HEK293 (cell line): ENCODE data around the gene SLC7A4.

Experiments used
- BCL11B ChIP-seq: fragments of 450-650 bp; formaldehyde crosslinking; IDR thresholded peaks from 2 replicates; pipeline ENCODE4 v1.5.1; 2016; ENCODE audit warnings: low read depth, missing biosample characterization, missing genetic modification characterization
- GLI2 ChIP-seq: fragments of 450-650 bp; formaldehyde crosslinking; IDR thresholded peaks from 2 replicates; pipeline ENCODE4; 2017; ENCODE audit warnings: missing biosample characterization, missing genetic modification characterization, low read depth, borderline replicate concordance
- GLIS1 ChIP-seq: fragments of 450-650 bp; formaldehyde crosslinking; IDR thresholded peaks from 2 replicates; pipeline ENCODE4 v1.5.1; 2016; ENCODE audit warnings: missing biosample characterization, missing genetic modification characterization
- HOXA7 ChIP-seq: sonication (generic); formaldehyde crosslinking; IDR thresholded peaks from 2 replicates; pipeline ENCODE4 v1.8.1; 2022; ENCODE audit warnings: missing genetic modification reagents, borderline replicate concordance
- INSM2 ChIP-seq: fragments of 450-650 bp; formaldehyde crosslinking; IDR thresholded peaks from 2 replicates; pipeline ENCODE4 v1.5.1; 2016; ENCODE audit warnings: missing biosample characterization, missing genetic modification characterization
- KLF7 ChIP-seq: fragments of 450-650 bp; formaldehyde crosslinking; IDR thresholded peaks from 2 replicates; pipeline ENCODE4 v1.5.1; 2016; ENCODE audit warnings: missing biosample characterization, missing genetic modification characterization, borderline replicate concordance
- PATZ1 ChIP-seq: fragments of 450-650 bp; formaldehyde crosslinking; IDR thresholded peaks from 2 replicates; pipeline ENCODE4 v1.5.1; 2016; ENCODE audit warnings: missing biosample characterization, missing genetic modification characterization
- REPIN1 ChIP-seq: fragments of 450-650 bp; formaldehyde crosslinking; IDR thresholded peaks from 2 replicates; pipeline ENCODE4 v1.5.1; 2017; ENCODE audit warnings: missing biosample characterization, missing genetic modification characterization, low read depth
- SP3 ChIP-seq: fragments of 450-650 bp; formaldehyde crosslinking; IDR thresholded peaks from 2 replicates; pipeline ENCODE4 v1.5.1; 2016; ENCODE audit warnings: missing biosample characterization, missing genetic modification characterization
- SP7 ChIP-seq: fragments of 450-650 bp; formaldehyde crosslinking; IDR thresholded peaks from 2 replicates; pipeline ENCODE4 v1.5.1; 2016; ENCODE audit warnings: missing biosample characterization, missing genetic modification characterization
- ZBTB20 ChIP-seq: fragments of 450-650 bp; formaldehyde crosslinking; IDR thresholded peaks from 2 replicates; pipeline ENCODE4 v1.5.1; 2016; ENCODE audit warnings: missing biosample characterization, missing genetic modification characterization
- ZBTB49 ChIP-seq: fragments of 450-650 bp; formaldehyde crosslinking; IDR thresholded peaks from 2 replicates; pipeline ENCODE4 v1.5.1; 2016; ENCODE audit warnings: missing biosample characterization, missing genetic modification characterization, low read depth
- ZFHX2 ChIP-seq: fragments of 450-650 bp; formaldehyde crosslinking; conservative IDR thresholded peaks from 2 replicates; pipeline ENCODE4 v1.5.1; 2016; ENCODE audit warnings: missing biosample characterization, missing genetic modification characterization
- ZFP41 ChIP-seq: fragments of 450-650 bp; formaldehyde crosslinking; IDR thresholded peaks from 2 replicates; pipeline ENCODE4 v1.5.1; 2016; ENCODE audit warnings: missing biosample characterization, missing genetic modification characterization, borderline replicate concordance
- ZIC2 ChIP-seq: fragments of 450-650 bp; formaldehyde crosslinking; IDR thresholded peaks from 2 replicates; pipeline ENCODE4 v1.5.1; 2016; ENCODE audit warnings: missing biosample characterization, missing genetic modification characterization
- ZNF10 ChIP-seq: fragments of 450-650 bp; formaldehyde crosslinking; IDR thresholded peaks from 2 replicates; pipeline ENCODE4 v1.5.1; 2017; ENCODE audit warnings: missing biosample characterization, missing genetic modification characterization
- ZNF138 ChIP-seq: fragments of 450-650 bp; formaldehyde crosslinking; IDR thresholded peaks from 2 replicates; pipeline ENCODE4 v1.5.1; 2016; ENCODE audit warnings: missing biosample characterization, missing genetic modification characterization, borderline replicate concordance
- ZNF16 ChIP-seq: fragments of 450-650 bp; formaldehyde crosslinking; IDR thresholded peaks from 2 replicates; pipeline ENCODE4 v1.5.1; 2016; ENCODE audit warnings: low read depth, missing biosample characterization, missing genetic modification characterization
- ZNF2 ChIP-seq: fragments of 450-650 bp; formaldehyde crosslinking; IDR thresholded peaks from 2 replicates; pipeline ENCODE4 v1.5.1; 2016; ENCODE audit warnings: missing biosample characterization, missing genetic modification characterization
- ZNF202 ChIP-seq: fragments of 450-650 bp; formaldehyde crosslinking; IDR thresholded peaks from 2 replicates; pipeline ENCODE4 v1.5.1; 2016; ENCODE audit warnings: missing biosample characterization, missing genetic modification characterization, borderline replicate concordance
- ZNF23 ChIP-seq: fragments of 450-650 bp; formaldehyde crosslinking; IDR thresholded peaks from 2 replicates; pipeline ENCODE4 v1.5.1; 2016; ENCODE audit warnings: missing biosample characterization, missing genetic modification characterization, borderline replicate concordance
- ZNF335 ChIP-seq: fragments of 450-650 bp; formaldehyde crosslinking; conservative IDR thresholded peaks from 2 replicates; pipeline ENCODE4 v1.5.1; 2016; ENCODE audit warnings: missing biosample characterization, missing genetic modification characterization
- ZNF416 ChIP-seq: fragments of 450-650 bp; formaldehyde crosslinking; IDR thresholded peaks from 2 replicates; pipeline ENCODE4 v1.5.1; 2016; ENCODE audit warnings: missing biosample characterization, missing genetic modification characterization
- ZNF449 ChIP-seq: fragments of 450-650 bp; formaldehyde crosslinking; IDR thresholded peaks from 2 replicates; pipeline ENCODE4 v1.5.1; 2017; ENCODE audit warnings: missing biosample characterization, mild to moderate bottlenecking, missing genetic modification characterization, moderate library complexity
- ZNF473 ChIP-seq: fragments of 450-650 bp; formaldehyde crosslinking; IDR thresholded peaks from 2 replicates; pipeline ENCODE4 v1.5.1; 2017; ENCODE audit warnings: missing biosample characterization, missing genetic modification characterization
- ZNF501 ChIP-seq: fragments of 450-650 bp; formaldehyde crosslinking; IDR thresholded peaks from 2 replicates; pipeline ENCODE4 v1.5.1; 2016; ENCODE audit warnings: missing biosample characterization, missing genetic modification characterization
- ZNF521 ChIP-seq: fragments of 450-650 bp; formaldehyde crosslinking; IDR thresholded peaks from 2 replicates; pipeline ENCODE4 v1.5.1; 2017; ENCODE audit warnings: missing biosample characterization, mild to moderate bottlenecking, missing genetic modification characterization
- ZNF529 ChIP-seq: fragments of 450-650 bp; formaldehyde crosslinking; IDR thresholded peaks from 2 replicates; pipeline ENCODE4 v1.5.1; 2017; ENCODE audit warnings: missing genetic modification characterization, missing biosample characterization; ENCODE audit not compliant: insufficient replicate concordance
- ZNF596 ChIP-seq: fragments of 450-650 bp; IDR thresholded peaks from 2 replicates; pipeline ENCODE4 v1.5.0; 2018; ENCODE audit warnings: missing biosample characterization, mild to moderate bottlenecking, missing genetic modification characterization, moderate library complexity
- ZNF629 ChIP-seq: fragments of 450-650 bp; formaldehyde crosslinking; IDR thresholded peaks from 2 replicates; pipeline ENCODE4 v1.5.1; 2017; ENCODE audit warnings: missing biosample characterization, missing genetic modification characterization
- ZNF639 ChIP-seq: fragments of 450-650 bp; formaldehyde crosslinking; IDR thresholded peaks from 2 replicates; pipeline ENCODE4 v1.5.1; 2016; ENCODE audit warnings: missing biosample characterization, missing genetic modification characterization
- ZNF677 ChIP-seq: fragments of 450-650 bp; IDR thresholded peaks from 2 replicates; pipeline ENCODE4 v1.5.0; 2018; ENCODE audit warnings: missing biosample characterization, mild to moderate bottlenecking, missing genetic modification characterization, moderate library complexity
- ZNF747 ChIP-seq: fragments of 450-650 bp; formaldehyde crosslinking; IDR thresholded peaks from 2 replicates; pipeline ENCODE4 v1.5.1; 2016; ENCODE audit warnings: missing biosample characterization, missing genetic modification characterization
- ZNF792 ChIP-seq: fragments of 450-650 bp; formaldehyde crosslinking; IDR thresholded peaks from 2 replicates; pipeline ENCODE4 v1.5.1; 2016; ENCODE audit warnings: missing biosample characterization, missing genetic modification characterization

Gene SLC7A4

GRCh38 chr22:21014202-21014725, 18.1 kb downstream of the SLC7A4 start (continued):
- TF ChIP-seq ZNF677 (no peak), INSM2 (tag by site-specific recombination) (no peak), ZNF639 (tag by site-specific recombination) (no peak), ZNF629 (tag by site-specific recombination) (no peak), ZNF521 (tag by site-specific recombination) (no peak), ZNF529 (no peak), ZNF747 (tag by site-specific recombination) (no peak), ZNF792 (no peak), ZNF202 (no peak), ZIC2 (tag by site-specific recombination) (peak; percentile 89), ZBTB49 (tag by site-specific recombination) (no peak), ZNF473 (tag by site-specific recombination) (no peak), GLI2 (tag by site-specific recombination) (no peak), SP3 (tag by site-specific recombination) (peak; percentile 64), GLIS1 (tag by site-specific recombination) (peak; percentile 98), ZNF16 (tag by site-specific recombination) (no peak), KLF7 (tag by site-specific recombination) (no peak), ZBTB20 (tag by site-specific recombination) (no peak), ZFP41 (tag by site-specific recombination) (no peak), ZNF416 (tag by site-specific recombination) (no peak), ZNF2 (tag by site-specific recombination) (no peak), BCL11B (tag by site-specific recombination) (no peak), SP7 (tag by site-specific recombination) (no peak), ZNF335 (tag by site-specific recombination) (no peak), ZNF596 (tag by site-specific recombination) (no peak), ZNF138 (tag by site-specific recombination) (no peak), ZNF501 (tag by site-specific recombination) (no peak), ZNF23 (no peak), REPIN1 (tag by site-specific recombination) (no peak), ZFHX2 (tag by site-specific recombination) (peak; percentile 58), ZNF10 (no peak), PATZ1 (tag by site-specific recombination) (peak; percentile 37; the same call in 1 of the 2 replicates), HOXA7 (CRISPR knock-in tag) (no peak), ZNF449 (tag by site-specific recombination) (no peak)
